HepG2 (cell line): ENCODE data around the gene AARSD1. TPM values are rescaled to one million over a fixed set of nuclear protein-coding genes. Genes with fewer than 3 reads are reported as not detected.

Experiments used
- CENPBD1 ChIP-seq: sonication (generic); formaldehyde crosslinking; IDR thresholded peaks from 2 replicates; pipeline ENCODE4 v1.8.0; 2022; ENCODE audit warnings: missing genetic modification reagents, low read depth, mild to moderate bottlenecking, borderline replicate concordance
- CHD4 ChIP-seq: fragments of 200-600 bp; sonication (generic); IDR thresholded peaks from 2 replicates; pipeline ENCODE4 v1.7.0; 2017; ENCODE audit warnings: mild to moderate bottlenecking, low read length, borderline replicate concordance
- DZIP1 ChIP-seq: sonication (generic); formaldehyde crosslinking; IDR thresholded peaks from 2 replicates; pipeline ENCODE4 v1.5.0; 2020; ENCODE audit warnings: mild to moderate bottlenecking, missing genetic modification reagents
- HNF4G ChIP-seq, 2 experiments: sonication (generic) in 1 of 2; formaldehyde crosslinking in 1 of 2; IDR thresholded peaks; 2 replicates each; pipeline versions ENCODE4 v1.4.0 to v1.6.1; 2011 to 2020; ENCODE audit warnings: borderline replicate concordance in 2 of 2, low read depth in 2 of 2, mild to moderate bottlenecking in 2 of 2, low read length in 1 of 2, missing genetic modification reagents in 1 of 2, moderate library complexity in 1 of 2
- IRX3 ChIP-seq: sonication (generic); formaldehyde crosslinking; IDR thresholded peaks from 2 replicates; pipeline ENCODE4 v1.8.1; 2023; ENCODE audit warnings: mild to moderate bottlenecking, low read depth, missing genetic modification reagents, borderline replicate concordance
- KDM6A ChIP-seq: IDR thresholded peaks from 2 replicates; pipeline ENCODE4 v1.6.1; 2016; ENCODE audit warnings: low read depth
- MBD4 ChIP-seq: IDR thresholded peaks from 2 replicates; pipeline ENCODE4 v1.6.1; 2012; ENCODE audit warnings: low read length, inconsistent platforms, borderline replicate concordance
- TBX3 ChIP-seq: fragments of 450-650 bp; IDR thresholded peaks from 2 replicates; pipeline ENCODE4 v1.6.1; 2017; ENCODE audit warnings: antibody characterized with exemption, mild to moderate bottlenecking, inconsistent platforms, borderline replicate concordance
- ZNF383 ChIP-seq: sonication (generic); formaldehyde crosslinking; IDR thresholded peaks from 2 replicates; pipeline ENCODE4 v1.4.0; 2020; ENCODE audit warnings: missing genetic modification reagents, mild to moderate bottlenecking, borderline replicate concordance
- polyA plus RNA-seq, 8 experiments: library from polyadenylated mRNA; depleted of rRNA in 3 of 8; stranded (reverse) in 7 of 8; unstranded in 1 of 8; fragments of >200 nt; fragmentation: Illumina TruSeq in 4 of 8; extraction: Trizol in 4 of 8; gene quantifications; 2 replicates each; pipeline versions ENCODE4 v1.2.1 to v1.2.3, GENCODE V29; 2011 to 2016; ENCODE audit warnings: low read depth in 4 of 8, missing spikeins in 1 of 8, mixed read lengths in 1 of 8; ENCODE audit not compliant: insufficient read depth in 1 of 8
- total RNA-seq, 5 experiments: library from RNA; depleted of rRNA; stranded (reverse); fragments of >200 nt; fragmentation: Illumina TruSeq; extraction: Trizol; gene quantifications; 2 replicates each; pipeline ENCODE4 v1.2.3, GENCODE V29; 2016; ENCODE audit warnings: low read depth in 1 of 5
- TF ChIP-seq, protein P1 (sequence below): sonication (generic); formaldehyde crosslinking; IDR thresholded peaks from 2 replicates; pipeline ENCODE4 v1.8.1; 2023; ENCODE audit warnings: mild to moderate bottlenecking, moderate library complexity, missing genetic modification reagents
- TF ChIP-seq, protein P2 (sequence below): sonication (generic); formaldehyde crosslinking; conservative IDR thresholded peaks from 2 replicates; pipeline ENCODE4 v1.8.0; 2022; ENCODE audit warnings: low read depth, missing genetic modification reagents
- TF ChIP-seq, protein P3 (sequence below): sonication (generic); formaldehyde crosslinking; IDR thresholded peaks from 2 replicates; pipeline ENCODE4 v1.5.0; 2020; ENCODE audit warnings: mild to moderate bottlenecking, missing genetic modification reagents

Gene AARSD1
- total and polyA plus RNA-seq, 2 of the 13 experiments (the other 11 are each of a cell fraction or from before 2014, with no cell fraction given), result 24.7 to 29.3 TPM

DNA sequence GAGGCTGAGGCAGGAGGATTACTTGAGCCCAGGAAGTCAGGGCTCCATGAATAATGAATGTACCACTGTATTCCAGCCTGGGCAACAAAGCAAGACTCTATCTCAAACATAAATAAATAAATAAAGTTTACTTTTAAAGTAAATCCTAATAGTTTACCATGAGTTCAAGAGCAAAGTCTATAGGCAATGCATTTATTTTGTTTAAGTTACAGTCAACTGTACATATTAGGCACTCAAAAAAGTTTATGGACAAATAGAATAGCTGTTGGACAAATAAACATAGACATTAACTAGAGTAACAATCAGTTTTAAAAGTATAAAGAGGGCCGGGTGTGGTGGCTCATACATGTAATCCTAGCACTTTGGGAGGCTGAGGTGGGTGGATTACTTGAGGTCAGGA is 3.7 kb upstream of the AARSD1 start (continued):
- TF ChIP-seq CENPBD1 (no peak), CHD4 (peak; percentile 13; the same call in 1 of the 2 replicates), HNF4G (IDR thresholded peaks at IDR 0.05; ENCODE audit: borderline replicate concordance, low read depth, low read length) (no peak), HNF4G (CRISPR knock-in tag; IDR thresholded peaks at IDR 0.05; ENCODE audit: borderline replicate concordance, low read depth) (no peak), DZIP1 (no peak), IRX3 (CRISPR knock-in tag) (no peak), TBX3 (peak; percentile 96), ZNF383 (no peak), MBD4 (no peak), KDM6A (CRISPR knock-in tag) (no peak)
- TF ChIP-seq, protein P1, sequence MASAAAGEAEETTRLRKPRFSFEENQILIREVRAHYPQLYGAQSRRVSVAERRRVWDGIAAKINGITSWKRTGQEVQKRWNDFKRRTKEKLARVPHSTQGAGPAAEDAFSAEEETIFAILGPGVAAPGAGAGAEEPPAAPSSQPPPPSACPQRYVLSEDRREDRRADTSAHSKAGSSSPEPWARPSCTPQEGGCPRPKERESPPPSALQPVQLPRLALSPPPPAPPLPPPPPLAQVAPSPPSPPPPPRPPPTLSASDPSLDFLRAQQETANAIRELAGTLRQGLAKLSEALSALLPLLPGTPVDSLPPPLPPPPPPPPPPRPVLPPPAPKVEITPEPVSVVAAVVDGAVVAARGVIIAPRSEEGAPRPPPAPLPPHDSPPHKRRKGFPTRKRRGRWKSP (CRISPR knock-in tag), result no peak
- TF ChIP-seq, protein P2, sequence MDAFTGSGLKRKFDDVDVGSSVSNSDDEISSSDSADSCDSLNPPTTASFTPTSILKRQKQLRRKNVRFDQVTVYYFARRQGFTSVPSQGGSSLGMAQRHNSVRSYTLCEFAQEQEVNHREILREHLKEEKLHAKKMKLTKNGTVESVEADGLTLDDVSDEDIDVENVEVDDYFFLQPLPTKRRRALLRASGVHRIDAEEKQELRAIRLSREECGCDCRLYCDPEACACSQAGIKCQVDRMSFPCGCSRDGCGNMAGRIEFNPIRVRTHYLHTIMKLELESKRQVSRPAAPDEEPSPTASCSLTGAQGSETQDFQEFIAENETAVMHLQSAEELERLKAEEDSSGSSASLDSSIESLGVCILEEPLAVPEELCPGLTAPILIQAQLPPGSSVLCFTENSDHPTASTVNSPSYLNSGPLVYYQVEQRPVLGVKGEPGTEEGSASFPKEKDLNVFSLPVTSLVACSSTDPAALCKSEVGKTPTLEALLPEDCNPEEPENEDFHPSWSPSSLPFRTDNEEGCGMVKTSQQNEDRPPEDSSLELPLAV (CRISPR knock-in tag), result no peak
- TF ChIP-seq, protein P3, sequence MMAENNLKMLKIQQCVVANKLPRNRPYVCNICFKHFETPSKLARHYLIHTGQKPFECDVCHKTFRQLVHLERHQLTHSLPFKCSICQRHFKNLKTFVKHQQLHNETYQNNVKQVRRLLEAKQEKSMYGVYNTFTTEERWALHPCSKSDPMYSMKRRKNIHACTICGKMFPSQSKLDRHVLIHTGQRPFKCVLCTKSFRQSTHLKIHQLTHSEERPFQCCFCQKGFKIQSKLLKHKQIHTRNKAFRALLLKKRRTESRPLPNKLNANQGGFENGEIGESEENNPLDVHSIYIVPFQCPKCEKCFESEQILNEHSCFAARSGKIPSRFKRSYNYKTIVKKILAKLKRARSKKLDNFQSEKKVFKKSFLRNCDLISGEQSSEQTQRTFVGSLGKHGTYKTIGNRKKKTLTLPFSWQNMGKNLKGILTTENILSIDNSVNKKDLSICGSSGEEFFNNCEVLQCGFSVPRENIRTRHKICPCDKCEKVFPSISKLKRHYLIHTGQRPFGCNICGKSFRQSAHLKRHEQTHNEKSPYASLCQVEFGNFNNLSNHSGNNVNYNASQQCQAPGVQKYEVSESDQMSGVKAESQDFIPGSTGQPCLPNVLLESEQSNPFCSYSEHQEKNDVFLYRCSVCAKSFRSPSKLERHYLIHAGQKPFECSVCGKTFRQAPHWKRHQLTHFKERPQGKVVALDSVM (CRISPR knock-in tag), result peak; percentile 75
